Glomerular endothelial cell (primary cell): ENCODE measurements around the gene TAPBPL. TPM values are rescaled to one million over a fixed set of nuclear protein-coding genes. Genes with fewer than 3 reads are reported as not detected.
"Not testable (repeated sequence)": the region's sequence is repeated elsewhere in the genome, so short reads cannot be mapped to it uniquely, and the experiment has no call there.

Experiments
- DNase-seq: peaks from one replicate; pipeline ENCODE4 v3.0.0-alpha.2; 2011; ENCODE audit warnings: low read depth, low spot score; ENCODE audit errors: extremely low read depth
- total RNA-seq: library from RNA; depleted of rRNA; stranded (reverse); fragments of >200 nt; gene quantifications from 2 replicates; pipeline ENCODE4 v1.2.3, GENCODE V29; 2015

TAPBPL gene
- total RNA-seq, 1 donor from 2014 or later: 38.7 TPM

- no peak for DNase-seq
Measured at GRCh38 chr12:6489449-6489848, 37.6 kb downstream of the TAPBPL start.

GRCh38 chr12:6490673-6491072, 38.8 kb downstream of the TAPBPL start:
- not testable (repeated sequence) for DNase-seq

- DNase-seq: peak; percentile 51
Measured at GRCh38 chr12:6492838-6493496, 41.1 kb downstream of the TAPBPL start, which contains the start of gene MRPL51. Gene MRPL51, minus strand, starts transcription at chr12:6493262. Its CDS starts 126 bp downstream, at chr12:6493136.

GRCh38 chr12:6493497-6494257, 41.8 kb downstream of the TAPBPL start, which contains the start of gene NCAPD2:
Gene NCAPD2, plus strand, starts transcription at chr12:6494102. Its CDS starts 997 bp downstream, at chr12:6495099.
- DNase-seq: peak; percentile 82

- DNase-seq: no peak
Measured at GRCh38 chr12:6494258-6494743, 42.5 kb downstream of the TAPBPL start.

GRCh38 chr12:6494968-6495367, 43.1 kb downstream of the TAPBPL start:
- no peak for DNase-seq

- DNase-seq: not testable (repeated sequence)
Measured at GRCh38 chr12:6497291-6497690, 45.4 kb downstream of the TAPBPL start.

GRCh38 chr12:6500466-6500865, 48.6 kb downstream of the TAPBPL start:
- no peak for DNase-seq

GRCh38 chr12:6507102-6507998, 55.5 kb downstream of the TAPBPL start:
- DNase-seq: no peak

- DNase-seq: no peak
Measured at GRCh38 chr12:6508087-6508486, 56.2 kb downstream of the TAPBPL start.

Other genes with a start within 250 kb of the TAPBPL start
- not detected in 2 replicates for gene PLEKHG6, start 141.4 kb upstream of the TAPBPL start, total RNA-seq
- gene TNFRSF1A, start 110.0 kb upstream of the TAPBPL start, total RNA-seq: 204 and 214 TPM in 2 replicates
- gene SCNN1A, start 76.5 kb upstream of the TAPBPL start, total RNA-seq: 0.24 TPM in 1 of 2 replicates, not detected in the other
- gene LTBR, start 67.9 kb upstream of the TAPBPL start, total RNA-seq: 177 and 186 TPM in 2 replicates
- gene CD27, start 7.1 kb upstream of the TAPBPL start, total RNA-seq: 0.53 TPM in 1 of 2 replicates, not detected in the other
- 1.8 and 7.2 TPM in 2 replicates for gene VAMP1, start 18.6 kb downstream of the TAPBPL start, total RNA-seq
- gene MRPL51, start 41.2 kb downstream of the TAPBPL start, total RNA-seq: 76.3 and 86.1 TPM in 2 replicates
- 37.3 and 45.0 TPM in 2 replicates for gene NCAPD2, start 42.1 kb downstream of the TAPBPL start, total RNA-seq
- gene GAPDH, start 82.5 kb downstream of the TAPBPL start, total RNA-seq: 4,807 and 5,799 TPM in 2 replicates
- gene IFFO1, start 104.0 kb downstream of the TAPBPL start, total RNA-seq: 26.7 and 30.5 TPM in 2 replicates
- 29.7 and 46.9 TPM in 2 replicates for gene NOP2, start 116.2 kb downstream of the TAPBPL start, total RNA-seq
- gene CHD4, start 155.3 kb downstream of the TAPBPL start, total RNA-seq: 183 and 211 TPM in 2 replicates
- gene LPAR5, start 183.9 kb downstream of the TAPBPL start, total RNA-seq: 0.58 TPM in 1 of 2 replicates, not detected in the other
- gene ACRBP, start 195.4 kb downstream of the TAPBPL start, total RNA-seq: 0.58 TPM in 1 of 2 replicates, not detected in the other
- 49.7 and 55.1 TPM in 2 replicates for gene ING4, start 211.1 kb downstream of the TAPBPL start, total RNA-seq
- gene ZNF384, start 237.3 kb downstream of the TAPBPL start, total RNA-seq: 20.1 and 30.3 TPM in 2 replicates
- gene PIANP, start 248.8 kb downstream of the TAPBPL start, total RNA-seq: not detected in 2 replicates